ENCODE data around the gene SCN3A.

Gene SCN3A

DNA sequence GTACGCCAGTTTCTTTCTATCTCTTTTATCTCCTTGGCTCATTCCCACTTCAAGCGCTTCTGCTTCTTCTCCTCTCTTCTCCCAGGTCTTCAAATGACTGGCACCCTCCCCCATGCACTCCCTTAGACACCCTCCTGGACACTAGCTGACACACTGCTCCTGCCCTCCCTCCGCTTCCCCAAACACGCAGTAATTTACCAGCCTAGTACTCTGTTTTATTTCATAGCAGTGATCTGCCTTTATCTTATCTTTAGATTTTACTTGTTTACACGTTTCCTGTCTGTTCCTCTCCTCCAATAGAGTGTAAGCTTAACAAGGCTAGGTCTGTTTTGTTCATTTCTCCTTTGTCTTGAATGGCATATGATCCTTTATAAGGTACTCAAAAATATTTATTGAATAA is 93.9 kb downstream of the SCN3A start:
- DNase-seq = no peak

- DNase-seq = no peak
Measured at GRCh38 chr2:165105926-165106325, 97.9 kb downstream of the SCN3A start.

- no peak for DNase-seq
Measured at GRCh38 chr2:165087933-165088901, 115.6 kb downstream of the SCN3A start.

- no peak for DNase-seq
Measured at GRCh38 chr2:165086337-165086736, 117.5 kb downstream of the SCN3A start.

GRCh38 chr2:165083326-165083725 is 120.5 kb downstream of the SCN3A start:
- DNase-seq = no peak

DNA sequence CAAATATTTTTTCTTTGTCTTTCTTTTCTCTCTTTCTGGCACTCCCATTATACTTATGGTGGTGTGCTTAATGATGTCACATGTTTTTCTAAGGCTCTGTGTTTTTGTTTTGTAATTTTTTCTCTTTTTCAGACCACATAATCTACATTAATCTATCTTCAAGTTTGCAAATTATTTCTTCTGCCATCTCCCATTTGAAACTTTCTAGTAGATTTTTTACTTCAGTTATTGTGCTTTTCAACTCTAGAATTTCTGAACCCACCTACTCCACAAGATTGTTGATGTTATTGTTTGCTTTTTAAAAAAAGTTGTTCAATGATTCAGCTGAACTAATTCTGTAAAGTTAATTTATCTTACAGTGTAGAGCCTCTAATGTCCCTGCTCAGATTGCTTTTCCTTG is 121.4 kb downstream of the SCN3A start:
- no peak for DNase-seq

DNA sequence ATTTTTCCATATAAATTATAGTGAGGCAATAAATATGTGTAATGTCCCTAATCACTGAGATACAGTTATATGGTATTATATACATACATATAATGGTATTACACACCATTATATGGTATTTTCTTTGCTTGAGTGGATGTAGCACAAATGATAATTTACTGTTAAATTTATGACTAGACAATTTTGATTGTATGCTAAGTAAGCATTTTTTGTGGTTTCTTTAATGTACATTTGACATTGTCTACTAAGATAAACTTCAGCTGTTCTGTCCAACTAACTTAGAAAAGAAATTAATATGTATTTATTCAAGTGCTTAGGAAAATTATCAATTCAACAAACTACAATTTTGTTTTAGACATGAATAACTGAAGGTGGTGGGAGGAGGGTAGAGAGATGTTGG is 122.6 kb downstream of the SCN3A start:
- DNase-seq = no peak

DNA sequence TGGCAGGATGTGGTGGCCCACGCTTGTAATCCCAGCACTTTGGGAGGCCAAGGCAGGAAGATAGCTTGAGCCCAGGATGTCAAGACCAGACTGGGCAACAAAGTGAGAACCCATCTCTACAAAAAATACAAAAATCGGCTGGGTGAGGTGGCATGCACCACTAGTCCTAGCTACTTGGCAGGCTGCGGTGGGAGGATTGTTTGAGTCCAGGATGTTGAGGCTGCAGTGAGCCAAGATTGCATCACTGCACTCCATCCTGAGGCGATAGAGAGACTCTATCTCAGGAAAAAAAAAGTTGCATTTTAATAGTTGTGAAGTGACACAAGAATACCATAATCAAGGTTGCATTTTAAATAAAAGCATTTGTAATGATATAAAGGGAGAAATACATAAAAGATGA is 124.4 kb downstream of the SCN3A start:
- DNase-seq = no peak

DNA sequence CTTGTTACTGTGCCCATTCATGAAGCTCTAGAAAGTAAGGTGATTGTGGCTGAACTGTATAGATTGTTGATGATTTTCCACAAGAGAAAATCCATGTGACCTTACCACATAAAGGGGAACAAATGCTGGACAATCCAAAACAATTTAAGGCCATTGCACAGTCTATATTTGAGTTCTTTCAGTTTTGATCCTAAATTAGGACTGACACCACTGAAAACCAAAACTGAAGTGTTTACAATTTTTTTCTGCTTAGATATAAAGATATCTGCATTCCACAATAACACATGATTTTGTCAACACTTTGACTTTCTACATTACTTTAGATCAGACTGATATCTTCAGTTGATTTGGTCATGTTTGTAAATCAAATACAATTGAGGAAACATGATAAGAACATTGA is 124.9 kb downstream of the SCN3A start:
- no peak for DNase-seq

GRCh38 chr2:165074884-165075283 is 129.0 kb downstream of the SCN3A start:
- DNase-seq = no peak

- DNase-seq = no peak
Measured at GRCh38 chr2:165074323-165074722, 129.5 kb downstream of the SCN3A start.

- no peak for DNase-seq
Measured at GRCh38 chr2:165070076-165070475, 133.8 kb downstream of the SCN3A start.

DNA sequence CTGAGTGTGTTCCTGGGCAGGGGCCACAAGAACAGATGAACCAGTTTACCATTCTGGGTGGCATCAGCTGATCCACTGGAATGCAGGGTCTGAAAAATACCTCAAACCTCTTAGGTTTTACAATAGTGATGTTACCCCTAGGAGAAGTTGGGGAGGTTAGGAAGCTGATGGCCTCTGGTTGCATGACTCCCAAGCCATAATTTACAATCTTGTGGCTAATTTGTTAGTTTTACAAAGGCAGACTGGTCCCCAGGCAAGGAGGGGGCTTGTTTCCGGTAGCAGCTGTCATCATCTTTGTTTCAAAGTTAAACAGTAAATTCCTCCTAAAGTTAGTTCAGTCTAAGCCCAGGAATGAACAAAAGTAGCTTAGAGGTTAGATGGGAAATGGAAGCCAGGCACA is 134.7 kb downstream of the SCN3A start:
- DNase-seq = no peak

DNA sequence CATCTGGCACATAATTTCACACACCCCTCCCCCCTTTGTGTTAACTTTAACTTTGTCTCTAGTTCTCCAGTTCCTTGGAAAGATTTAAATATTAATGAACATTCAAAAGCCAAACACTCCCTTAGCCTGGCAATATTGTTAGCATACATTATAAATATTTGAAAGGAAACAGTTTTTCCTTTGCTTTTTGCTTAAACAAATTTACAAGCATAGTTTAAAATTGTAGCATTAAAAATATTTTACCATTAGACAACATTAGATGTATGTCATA is 135.4 kb downstream of the SCN3A start:
- no peak for DNase-seq

- no peak for DNase-seq
Measured at GRCh38 chr2:165067643-165068486, 136.0 kb downstream of the SCN3A start.

DNA sequence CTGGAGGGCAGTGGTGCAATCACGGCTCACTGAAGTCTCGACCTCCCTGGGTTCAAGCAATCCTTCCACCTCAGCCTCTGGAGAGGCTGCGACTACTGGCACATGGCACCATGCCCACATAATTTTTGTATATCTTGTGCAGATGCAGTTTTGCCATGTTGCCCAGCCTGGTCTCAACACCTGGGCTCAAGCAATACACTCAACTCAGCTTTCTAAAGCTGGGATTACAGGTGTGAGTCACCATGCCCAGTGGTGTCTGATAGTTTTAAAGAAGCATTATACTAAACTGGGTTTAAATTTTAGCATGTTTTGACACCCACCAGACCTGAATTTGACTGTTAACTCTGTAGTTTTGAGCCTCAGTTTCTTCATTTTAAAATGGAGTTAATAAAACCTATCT is 139.1 kb downstream of the SCN3A start:
- DNase-seq = no peak

- no peak for DNase-seq
Measured at GRCh38 chr2:165060411-165060810, 143.4 kb downstream of the SCN3A start.

- no peak for DNase-seq
Measured at GRCh38 chr2:165058476-165059265, 145.2 kb downstream of the SCN3A start.

GRCh38 chr2:165057931-165058330 is 145.9 kb downstream of the SCN3A start:
- no peak for DNase-seq

- no peak for DNase-seq
Measured at GRCh38 chr2:165057308-165057707, 146.5 kb downstream of the SCN3A start.

DNA sequence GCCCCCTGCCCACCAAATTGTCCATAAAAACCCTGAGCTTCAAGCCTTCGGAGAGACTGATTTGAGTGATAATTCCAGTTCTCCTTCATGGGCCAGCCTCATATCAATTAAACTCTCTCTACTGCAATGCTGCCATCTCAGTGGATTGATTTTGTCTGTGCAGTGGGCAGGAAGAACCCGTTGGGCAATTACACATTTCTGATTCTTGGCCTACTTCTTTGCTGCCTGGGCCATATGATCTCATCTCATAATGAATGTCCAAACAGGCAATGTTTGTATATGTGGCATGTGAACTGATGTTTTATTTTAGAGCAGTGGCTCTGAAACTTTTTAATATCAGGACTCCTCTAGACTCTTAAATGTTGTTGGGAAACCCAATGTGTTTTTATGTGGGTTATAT is 147.3 kb downstream of the SCN3A start:
- no peak for DNase-seq

DNA sequence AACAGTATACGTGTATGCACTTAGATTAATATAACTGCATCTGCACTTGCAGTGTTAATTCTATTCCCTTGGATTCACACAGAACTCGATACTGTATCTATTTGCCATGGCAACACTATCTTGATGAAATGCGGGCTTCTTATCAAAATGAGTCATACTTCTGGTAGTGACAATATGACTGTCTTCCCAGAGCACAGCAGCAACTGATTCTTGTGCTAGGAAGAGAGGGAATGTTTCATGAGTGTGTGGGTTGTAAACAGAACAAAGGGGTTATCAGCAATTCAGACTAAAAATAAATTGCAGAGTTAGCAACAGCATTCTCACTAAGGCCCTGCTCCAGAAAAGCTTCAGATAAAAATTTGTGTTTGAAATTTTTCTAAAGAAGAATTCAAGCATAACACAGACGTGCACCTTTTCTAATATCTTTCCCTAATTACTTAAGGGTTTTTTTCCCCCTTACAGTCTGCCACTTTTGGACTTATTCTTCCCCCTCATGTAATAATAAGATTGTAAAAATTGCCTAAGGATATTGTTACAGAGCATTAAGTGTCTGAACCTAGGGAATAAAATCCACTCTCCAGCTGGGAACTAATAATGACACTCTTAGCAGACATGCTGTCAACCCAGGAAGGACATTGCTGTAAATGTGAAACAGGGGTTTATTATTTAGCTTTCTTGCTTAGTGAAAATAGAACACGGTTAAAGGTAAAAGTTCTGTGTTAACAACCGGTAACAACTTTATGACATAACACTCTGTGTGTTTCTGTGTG is 148.6 kb downstream of the SCN3A start:
- no peak for DNase-seq

DNA sequence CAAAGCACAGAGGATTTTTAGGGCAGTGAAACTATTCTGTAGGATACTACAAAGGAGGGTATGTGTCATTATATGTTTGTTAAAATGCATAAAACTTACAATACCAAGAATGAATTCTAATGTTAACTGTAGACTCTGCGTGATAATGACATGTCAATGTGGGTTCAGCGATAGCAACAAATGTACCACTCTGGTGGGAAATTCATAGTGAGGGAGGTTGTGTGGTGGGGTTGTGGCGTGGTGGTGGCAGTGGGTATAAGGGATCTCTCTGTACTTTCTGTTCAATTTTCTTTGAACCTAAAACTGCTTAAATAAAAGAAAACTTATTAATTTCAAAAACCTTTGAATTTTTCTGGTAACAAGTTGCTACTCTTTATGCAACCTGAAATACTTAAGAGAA is 149.2 kb downstream of the SCN3A start:
- no peak for DNase-seq
